ENCODE data around the gene HOXA4. TPM values are rescaled to one million over a fixed set of nuclear protein-coding genes. Genes with fewer than 3 reads are reported as not detected.
A peak's percentile ranks its signal among the peaks of the same experiment; 100 is the strongest.

HOXA4 gene
- total RNA-seq, 1 experiment from 2014 or later, result 4.8 TPM

DNA sequence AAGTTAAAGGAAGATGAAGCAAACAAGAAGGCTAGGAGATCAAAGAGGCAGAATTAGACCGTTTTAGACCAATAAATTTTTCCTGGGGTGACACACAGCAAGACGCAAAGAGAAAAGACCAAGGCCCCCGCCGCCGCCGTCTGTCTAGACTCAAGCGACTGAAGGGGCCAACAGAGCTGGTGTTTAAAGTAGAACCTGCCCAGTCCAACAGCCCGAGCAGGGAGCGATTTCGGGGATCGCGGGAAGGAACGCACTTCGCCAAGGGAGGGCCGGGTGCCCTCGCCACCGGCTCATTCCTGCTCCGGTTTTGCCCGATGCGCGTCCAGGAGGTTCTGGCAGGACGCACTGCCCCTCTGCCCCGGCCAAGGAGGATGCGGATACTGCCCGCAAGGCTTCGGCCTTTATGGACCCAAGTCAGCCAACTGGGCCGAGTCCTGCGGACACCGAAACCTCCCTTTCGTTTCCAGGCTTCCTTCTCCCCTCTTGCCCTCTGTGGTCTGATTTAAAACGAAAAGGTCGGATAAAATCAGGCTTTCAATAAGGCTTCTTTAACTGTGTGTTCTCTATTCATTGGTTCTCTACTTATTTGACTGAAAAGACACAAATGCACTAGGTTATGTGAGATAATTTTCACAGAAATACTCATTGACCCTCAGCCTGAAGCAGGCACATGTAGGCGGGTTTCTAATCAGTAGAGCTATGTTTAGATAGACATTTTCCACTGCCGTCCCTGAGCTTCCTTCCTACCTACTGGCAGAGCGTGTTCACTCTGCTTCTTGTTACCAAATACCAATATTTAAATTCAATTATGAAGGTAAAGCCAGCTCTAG lies 28.1 kb upstream of the HOXA4 start:
- ChIA-PET CTCF (interaction anchor here (0.7 kb wide), 1 partner anchor 307 kb away, joined by 3 read pairs; no protein-coding TSS in a partner anchor), POLR2A (no interaction called here)
- no TSS peak for BruUV-seq (replicated peaks)
- no peaks in the 10 kb centered on the region for H3K9me3 ChIP-seq
- intact Hi-C loops (cut with micrococcal nuclease; ENCODE audit: unreplicated experiment), result no loop called here
- DNase-seq, result peak in 1 of 2 experiments; percentile 17
- Mint-ChIP-seq H3K9me3 (ENCODE audit: unreplicated experiment) (no peaks in the 10 kb centered on the region), H3K4me3 (ENCODE audit: unreplicated experiment) (no peak overlapping the region), H3K27me3 (ENCODE audit: insufficient read depth, unreplicated experiment) (no peaks in the 10 kb centered on the region), H3K36me3 (ENCODE audit: insufficient read depth, unreplicated experiment) (peaks cover 20% of the 10 kb centered on the region), H3K27ac (ENCODE audit: unreplicated experiment) (no peak overlapping the region), H3K4me1 (ENCODE audit: low read depth, unreplicated experiment) (peaks cover 8% of the 10 kb centered on the region)
- peaks cover 7% of the 10 kb centered on the region for H3K4me1 ChIP-seq
- no peak overlapping the region for H3K4me3 ChIP-seq (ENCODE audit: low read depth, low read length)
- TF ChIP-seq, protein P1, sequence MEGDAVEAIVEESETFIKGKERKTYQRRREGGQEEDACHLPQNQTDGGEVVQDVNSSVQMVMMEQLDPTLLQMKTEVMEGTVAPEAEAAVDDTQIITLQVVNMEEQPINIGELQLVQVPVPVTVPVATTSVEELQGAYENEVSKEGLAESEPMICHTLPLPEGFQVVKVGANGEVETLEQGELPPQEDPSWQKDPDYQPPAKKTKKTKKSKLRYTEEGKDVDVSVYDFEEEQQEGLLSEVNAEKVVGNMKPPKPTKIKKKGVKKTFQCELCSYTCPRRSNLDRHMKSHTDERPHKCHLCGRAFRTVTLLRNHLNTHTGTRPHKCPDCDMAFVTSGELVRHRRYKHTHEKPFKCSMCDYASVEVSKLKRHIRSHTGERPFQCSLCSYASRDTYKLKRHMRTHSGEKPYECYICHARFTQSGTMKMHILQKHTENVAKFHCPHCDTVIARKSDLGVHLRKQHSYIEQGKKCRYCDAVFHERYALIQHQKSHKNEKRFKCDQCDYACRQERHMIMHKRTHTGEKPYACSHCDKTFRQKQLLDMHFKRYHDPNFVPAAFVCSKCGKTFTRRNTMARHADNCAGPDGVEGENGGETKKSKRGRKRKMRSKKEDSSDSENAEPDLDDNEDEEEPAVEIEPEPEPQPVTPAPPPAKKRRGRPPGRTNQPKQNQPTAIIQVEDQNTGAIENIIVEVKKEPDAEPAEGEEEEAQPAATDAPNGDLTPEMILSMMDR (IDR thresholded peaks at IDR 0.05; ENCODE audit: insufficient read depth in 1 of 2, low read depth in 1 of 2, low read length in 1 of 2, severe bottlenecking in 1 of 2, unreplicated experiment in 1 of 2), result no peak
- H3K27me3 ChIP-seq (replicated peaks; ENCODE audit: control insufficient read depth, insufficient read depth, low read length), result no peaks in the 10 kb centered on the region
- H3K36me3 ChIP-seq (ENCODE audit: control insufficient read depth, insufficient read depth, low read length), result no peaks in the 10 kb centered on the region; the same call in 1 of the 2 replicates

- ChIA-PET POLR2A (no interaction called here), CTCF (interaction anchor here (1.3 kb wide), 1 partner anchor 10 kb away, joined by 5 read pairs; no protein-coding TSS in a partner anchor)
- H3K27me3 ChIP-seq (replicated peaks; ENCODE audit: control insufficient read depth, insufficient read depth, low read length), result no peaks in the 10 kb centered on the region
- H3K4me3 ChIP-seq (ENCODE audit: low read depth, low read length), result no peak overlapping the region
- peak overlapping the region; percentile 93 for H3K4me3 Mint-ChIP-seq (ENCODE audit: unreplicated experiment)
- peaks cover 7% of the 10 kb centered on the region for H3K4me1 Mint-ChIP-seq (ENCODE audit: low read depth, unreplicated experiment)
- no peaks in the 10 kb centered on the region for H3K9me3 ChIP-seq
- DNase-seq, result peak in 1 of 2 experiments; percentile 29
- intact Hi-C loops (cut with micrococcal nuclease; ENCODE audit: unreplicated experiment), result no loop called here
- H3K27ac Mint-ChIP-seq (ENCODE audit: unreplicated experiment), result no peak overlapping the region
- peaks cover 20% of the 10 kb centered on the region for H3K36me3 Mint-ChIP-seq (ENCODE audit: insufficient read depth, unreplicated experiment)
- H3K4me1 ChIP-seq, result peaks cover 7% of the 10 kb centered on the region
- BruUV-seq (replicated peaks), result no TSS peak
- TF ChIP-seq, protein P1 (IDR thresholded peaks at IDR 0.05; ENCODE audit: insufficient read depth in 1 of 2, low read depth in 1 of 2, low read length in 1 of 2, severe bottlenecking in 1 of 2, unreplicated experiment in 1 of 2), result no peak
- H3K27me3 Mint-ChIP-seq (ENCODE audit: insufficient read depth, unreplicated experiment), result no peaks in the 10 kb centered on the region
- H3K9me3 Mint-ChIP-seq (ENCODE audit: unreplicated experiment), result no peaks in the 10 kb centered on the region
- no peaks in the 10 kb centered on the region; the same call in 1 of the 2 replicates for H3K36me3 ChIP-seq (ENCODE audit: control insufficient read depth, insufficient read depth, low read length)
These were observed 27.3 kb upstream of the HOXA4 start for GRCh38 chr7:27157702-27158431.

Data from Caco-2 (cell line).